T-helper 1 cell treated with Interleukin-12 subunit alpha and Interleukin-12 subunit beta and Interleukin-4 antibody, amounts not matched to agents 30 μg/mL and 1 μg/mL, for 36 hours (primary cell): Measurements from ENCODE around the gene AGK.
"Not testable (repeated sequence)": the region's sequence is repeated elsewhere in the genome, so short reads cannot be mapped to it uniquely, and the experiment has no call there.

Source experiments
- H3K27ac Mint-ChIP-seq: one replicate; pipeline ENCODE4 v1.8.0; 2021; ENCODE audit warnings: mild to moderate bottlenecking, mixed read lengths
- H3K27me3 Mint-ChIP-seq: one replicate; pipeline ENCODE4 v1.8.0; 2021; ENCODE audit warnings: low read depth, mixed read lengths
- H3K36me3 Mint-ChIP-seq: one replicate; pipeline ENCODE4 v1.8.0; 2021; ENCODE audit warnings: low read depth, mixed read lengths
- H3K4me1 Mint-ChIP-seq: one replicate; pipeline ENCODE4 v1.8.0; 2021; ENCODE audit warnings: low read depth, mixed read lengths
- H3K4me3 Mint-ChIP-seq: one replicate; pipeline ENCODE4 v1.8.0; 2021; ENCODE audit warnings: mild to moderate bottlenecking, moderate library complexity, mixed read lengths
- H3K9me3 Mint-ChIP-seq: one replicate; pipeline ENCODE4 v1.8.0; 2021; ENCODE audit warnings: mixed read lengths

Gene AGK

GRCh38 chr7:141534757-141535737 lies 16.2 kb upstream of the AGK start:
- Mint-ChIP-seq H3K27me3 (peaks cover 45% of the 10 kb centered on the region), H3K4me3 (no peak overlapping the region), H3K27ac (no peak overlapping the region), H3K36me3 (no peaks in the 10 kb centered on the region), H3K9me3 (no peaks in the 10 kb centered on the region), H3K4me1 (peaks cover 2% of the 10 kb centered on the region)

DNA sequence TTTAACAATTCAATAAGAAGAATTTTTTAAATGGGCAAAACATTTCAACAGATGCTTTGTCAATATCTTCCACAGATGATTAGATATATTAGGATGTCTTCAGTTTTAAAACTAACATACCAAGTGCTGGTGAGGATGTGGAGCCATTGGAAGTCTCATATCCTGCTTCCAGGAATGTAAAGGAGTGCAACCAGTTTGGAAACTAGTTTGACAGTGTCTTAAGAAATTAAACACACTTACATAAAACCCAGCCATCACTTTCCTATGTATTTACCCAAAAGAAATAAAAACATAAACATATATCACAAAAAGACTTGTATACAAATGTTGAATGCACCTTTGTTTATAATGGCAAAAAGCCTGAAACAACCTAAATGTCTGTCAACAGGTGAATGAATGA lies 13.3 kb upstream of the AGK start:
- peaks cover 44% of the 10 kb centered on the region for H3K27me3 Mint-ChIP-seq
- no peak overlapping the region for H3K27ac Mint-ChIP-seq
- H3K36me3 Mint-ChIP-seq = no peaks in the 10 kb centered on the region
- H3K4me3 Mint-ChIP-seq = no peak overlapping the region
- no peaks in the 10 kb centered on the region for H3K9me3 Mint-ChIP-seq
- peaks cover 2% of the 10 kb centered on the region for H3K4me1 Mint-ChIP-seq

DNA sequence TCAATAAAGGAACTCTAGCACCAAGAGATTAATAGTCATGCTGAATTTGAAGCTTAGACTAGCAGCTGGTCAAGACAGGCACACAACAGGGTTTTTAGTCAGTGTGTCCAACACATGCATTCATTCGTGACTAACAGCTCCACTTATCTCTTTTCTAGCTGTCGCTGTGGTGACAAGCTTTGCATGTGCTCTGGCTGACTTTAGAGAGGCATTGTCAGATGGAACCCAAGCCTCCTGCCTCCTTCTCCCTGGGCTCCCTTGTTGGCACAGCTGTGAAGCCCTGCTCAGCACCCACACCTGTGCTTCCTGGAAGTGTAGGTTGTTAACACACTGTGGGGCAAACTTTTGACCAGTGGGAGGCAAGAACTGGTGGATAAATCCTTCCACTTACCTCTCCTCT lies 9.8 kb upstream of the AGK start:
- Mint-ChIP-seq H3K27me3 (peaks cover 26% of the 10 kb centered on the region), H3K4me1 (no peaks in the 10 kb centered on the region), H3K9me3 (no peaks in the 10 kb centered on the region), H3K27ac (no peak overlapping the region), H3K36me3 (no peaks in the 10 kb centered on the region), H3K4me3 (no peak overlapping the region)

DNA sequence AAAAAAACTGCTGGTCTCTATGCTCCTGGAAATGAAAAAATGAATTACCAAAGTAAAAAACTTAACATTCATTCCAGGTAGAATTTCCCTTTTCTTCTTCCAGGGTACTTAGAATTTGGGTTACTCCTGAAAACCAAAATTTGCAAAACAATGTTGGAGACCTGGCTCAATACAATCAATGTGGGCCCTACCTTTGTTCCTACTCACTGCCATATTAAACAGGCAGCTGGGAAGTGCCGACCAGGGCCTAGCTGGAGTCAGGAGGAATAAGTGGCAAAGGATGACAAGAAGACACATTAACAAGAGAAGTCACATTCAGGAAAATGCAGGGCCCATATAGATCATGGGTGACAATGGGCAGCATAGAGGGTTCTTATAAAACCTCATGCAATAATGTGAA lies 6.4 kb upstream of the AGK start:
- Mint-ChIP-seq H3K9me3 (no peaks in the 10 kb centered on the region), H3K4me3 (no peak overlapping the region), H3K27ac (no peak overlapping the region), H3K4me1 (no peaks in the 10 kb centered on the region), H3K27me3 (no peaks in the 10 kb centered on the region), H3K36me3 (no peaks in the 10 kb centered on the region)

DNA sequence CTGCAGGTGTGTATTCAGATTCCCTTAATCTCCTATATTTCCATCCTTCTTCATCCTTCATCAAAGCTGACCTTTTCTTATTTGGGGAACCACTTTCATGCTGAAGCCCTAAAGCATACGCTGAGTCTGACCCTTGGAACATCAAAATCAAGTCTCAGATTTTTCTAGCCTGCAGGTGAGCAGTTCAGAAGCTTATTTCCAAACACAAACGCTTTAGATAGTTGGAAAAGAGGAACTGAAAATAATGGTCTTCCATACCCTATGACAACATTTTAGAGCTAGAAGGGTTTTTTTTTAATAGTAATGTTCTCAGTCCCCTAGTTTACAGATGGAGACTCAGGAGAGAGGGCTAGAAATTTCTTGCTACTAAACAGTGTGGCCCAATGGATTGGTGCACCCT lies 1.6 kb upstream of the AGK start:
- Mint-ChIP-seq H3K36me3 (peaks cover 21% of the 10 kb centered on the region), H3K27me3 (no peaks in the 10 kb centered on the region), H3K9me3 (no peaks in the 10 kb centered on the region), H3K27ac (no peak overlapping the region), H3K4me3 (no peak overlapping the region), H3K4me1 (peaks cover 30% of the 10 kb centered on the region)

- H3K4me3 Mint-ChIP-seq = peak overlapping the region; percentile 89
Observed at GRCh38 chr7:141550386-141551093, 670 bp upstream of the AGK start.

GRCh38 chr7:141551782-141552181 lies 572 bp downstream of the AGK start:
- no peaks in the 10 kb centered on the region for H3K9me3 Mint-ChIP-seq
- H3K27ac Mint-ChIP-seq = peak overlapping the region; percentile 79
- peak overlapping the region; percentile 89 for H3K4me3 Mint-ChIP-seq
- no peaks in the 10 kb centered on the region for H3K27me3 Mint-ChIP-seq
- H3K36me3 Mint-ChIP-seq = peaks cover 39% of the 10 kb centered on the region
- H3K4me1 Mint-ChIP-seq = peaks cover 49% of the 10 kb centered on the region

More at GRCh38 chr7:141550386-141551093, 670 bp upstream of the AGK start:
- H3K36me3 Mint-ChIP-seq = peaks cover 30% of the 10 kb centered on the region
- H3K4me1 Mint-ChIP-seq = peaks cover 40% of the 10 kb centered on the region
- peak overlapping the region; percentile 93 for H3K27ac Mint-ChIP-seq
- H3K27me3 Mint-ChIP-seq = no peaks in the 10 kb centered on the region
- no peaks in the 10 kb centered on the region for H3K9me3 Mint-ChIP-seq

GRCh38 chr7:141557360-141557759 lies 6.2 kb downstream of the AGK start:
- peaks cover 76% of the 10 kb centered on the region for H3K36me3 Mint-ChIP-seq
- H3K4me1 Mint-ChIP-seq = peaks cover 70% of the 10 kb centered on the region
- H3K27me3 Mint-ChIP-seq = no peaks in the 10 kb centered on the region
- H3K9me3 Mint-ChIP-seq = peaks cover 10% of the 10 kb centered on the region
- peak overlapping the region; percentile 97 for H3K27ac Mint-ChIP-seq
- peak overlapping the region; percentile 45 for H3K4me3 Mint-ChIP-seq

GRCh38 chr7:141557831-141558531 lies 6.8 kb downstream of the AGK start:
- Mint-ChIP-seq H3K36me3 (peaks cover 74% of the 10 kb centered on the region), H3K27ac (peak overlapping the region; percentile 97)

GRCh38 chr7:141558544-141559183 lies 7.5 kb downstream of the AGK start:
- Mint-ChIP-seq H3K4me1 (peaks cover 68% of the 10 kb centered on the region), H3K9me3 (peaks cover 16% of the 10 kb centered on the region), H3K36me3 (peaks cover 74% of the 10 kb centered on the region), H3K4me3 (peak overlapping the region; percentile 60), H3K27me3 (no peaks in the 10 kb centered on the region), H3K27ac (peak overlapping the region; percentile 97)

More at GRCh38 chr7:141557831-141558531, 6.8 kb downstream of the AGK start:
- Mint-ChIP-seq H3K4me3 (peak overlapping the region; percentile 60), H3K4me1 (peaks cover 68% of the 10 kb centered on the region), H3K9me3 (peaks cover 10% of the 10 kb centered on the region)
- not testable (repeated sequence) for H3K27me3 Mint-ChIP-seq

DNA sequence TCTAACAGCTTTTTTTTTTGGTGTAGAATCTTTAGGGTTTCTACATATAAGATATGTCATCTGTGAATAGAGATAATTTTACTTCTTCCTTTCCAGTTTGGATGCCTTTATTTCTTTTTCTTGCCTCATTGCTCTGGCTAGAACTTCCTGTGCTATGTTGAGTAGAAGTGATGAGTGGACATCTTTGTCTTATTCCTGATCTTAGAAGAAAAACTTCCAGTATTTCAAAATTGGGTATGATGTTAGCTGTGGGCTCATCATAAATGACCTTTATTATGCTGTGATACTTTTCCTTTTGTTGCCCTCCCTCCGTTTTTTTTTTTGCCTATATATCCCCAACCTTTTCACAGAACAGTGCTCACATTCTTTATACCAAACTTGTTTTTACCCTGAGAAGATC lies 8.8 kb downstream of the AGK start:
- Mint-ChIP-seq H3K36me3 (peaks cover 82% of the 10 kb centered on the region), H3K4me1 (peaks cover 75% of the 10 kb centered on the region), H3K27ac (peak overlapping the region; percentile 84), H3K9me3 (peaks cover 21% of the 10 kb centered on the region), H3K27me3 (no peaks in the 10 kb centered on the region), H3K4me3 (no peak overlapping the region)

- Mint-ChIP-seq H3K27me3 (no peaks in the 10 kb centered on the region), H3K4me1 (peaks cover 71% of the 10 kb centered on the region), H3K27ac (peak overlapping the region; percentile 26), H3K9me3 (peaks cover 25% of the 10 kb centered on the region), H3K4me3 (no peak overlapping the region), H3K36me3 (peaks cover 84% of the 10 kb centered on the region)
Observed at GRCh38 chr7:141562036-141562435, 10.8 kb downstream of the AGK start.

DNA sequence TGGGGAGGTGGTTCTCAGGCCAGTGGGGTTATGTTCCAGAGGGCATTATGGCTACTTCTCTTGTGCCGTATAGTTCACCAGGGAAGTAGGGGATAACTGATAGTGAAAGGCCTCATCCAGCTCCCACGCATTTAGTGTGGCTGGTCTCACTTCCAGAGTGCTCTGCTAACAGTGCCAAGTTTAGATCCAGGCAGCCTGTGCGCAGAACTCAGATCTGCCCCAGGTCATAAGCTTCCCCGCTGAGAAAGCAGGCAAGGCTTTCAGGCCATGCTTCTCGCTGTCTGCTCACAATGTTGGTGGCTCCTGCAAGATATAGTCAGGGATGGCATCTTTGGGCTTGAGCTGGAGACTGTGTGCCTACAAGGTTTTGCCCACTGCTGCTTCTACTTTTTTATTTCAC lies 11.3 kb downstream of the AGK start:
- peaks cover 67% of the 10 kb centered on the region for H3K4me1 Mint-ChIP-seq
- H3K36me3 Mint-ChIP-seq = peaks cover 82% of the 10 kb centered on the region
- H3K9me3 Mint-ChIP-seq = peaks cover 25% of the 10 kb centered on the region
- no peaks in the 10 kb centered on the region for H3K27me3 Mint-ChIP-seq
- H3K4me3 Mint-ChIP-seq = no peak overlapping the region
- peak overlapping the region; percentile 26 for H3K27ac Mint-ChIP-seq

- Mint-ChIP-seq H3K36me3 (peaks cover 82% of the 10 kb centered on the region), H3K4me1 (peaks cover 63% of the 10 kb centered on the region), H3K27me3 (no peaks in the 10 kb centered on the region), H3K27ac (peak overlapping the region; percentile 87), H3K4me3 (no peak overlapping the region), H3K9me3 (peaks cover 25% of the 10 kb centered on the region)
Observed at GRCh38 chr7:141562972-141563371, 11.8 kb downstream of the AGK start.
